Epithelial cell of proximal tubule (primary cell): ENCODE measurements around the gene RPL7L1. TPM values are rescaled to one million over a fixed set of nuclear protein-coding genes. Genes with fewer than 3 reads are reported as not detected.

Experiments
- DNase-seq: peaks from one replicate; pipeline ENCODE4 v3.0.0-alpha.2; 2011; ENCODE audit warnings: low read depth
- H3K4me3 ChIP-seq: 2 replicates; pipeline ENCODE4 v1.5.1; 2011; ENCODE audit warnings: low read depth, mild to moderate bottlenecking, low read length
- total RNA-seq: library from RNA; depleted of rRNA; stranded (reverse); fragments of >200 nt; gene quantifications from 2 replicates; pipeline ENCODE4 v1.2.3, GENCODE V29; 2015
- TF ChIP-seq, protein P1 (sequence below): conservative IDR thresholded peaks from 2 replicates; pipeline ENCODE4 v1.5.1; 2012; ENCODE audit warnings: low read depth, mild to moderate bottlenecking, low read length

Gene RPL7L1
- total RNA-seq, 1 donor from 2014 or later, result 95.0 TPM

DNA sequence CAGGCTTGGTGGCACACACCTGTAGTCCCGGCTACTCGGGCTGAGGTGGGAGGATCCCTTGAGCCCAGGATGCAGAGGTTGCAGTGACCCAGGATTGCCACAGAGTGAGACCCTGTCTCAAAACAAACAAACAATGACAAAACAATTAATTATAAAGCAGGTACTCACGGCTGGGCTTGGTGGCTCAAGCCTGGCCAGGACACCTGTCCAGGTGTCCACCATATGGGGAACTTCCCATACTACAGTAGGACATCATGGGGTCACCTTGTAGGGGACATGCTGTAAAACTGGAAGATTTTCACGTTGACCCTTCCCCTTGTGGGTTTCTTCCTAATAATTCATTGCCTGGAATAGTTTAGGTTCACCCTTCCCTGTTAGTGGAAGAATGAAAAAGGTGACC, 30.7 kb upstream of the RPL7L1 start:
- no peak for DNase-seq
- no peak overlapping the region for H3K4me3 ChIP-seq
- TF ChIP-seq, protein P1, sequence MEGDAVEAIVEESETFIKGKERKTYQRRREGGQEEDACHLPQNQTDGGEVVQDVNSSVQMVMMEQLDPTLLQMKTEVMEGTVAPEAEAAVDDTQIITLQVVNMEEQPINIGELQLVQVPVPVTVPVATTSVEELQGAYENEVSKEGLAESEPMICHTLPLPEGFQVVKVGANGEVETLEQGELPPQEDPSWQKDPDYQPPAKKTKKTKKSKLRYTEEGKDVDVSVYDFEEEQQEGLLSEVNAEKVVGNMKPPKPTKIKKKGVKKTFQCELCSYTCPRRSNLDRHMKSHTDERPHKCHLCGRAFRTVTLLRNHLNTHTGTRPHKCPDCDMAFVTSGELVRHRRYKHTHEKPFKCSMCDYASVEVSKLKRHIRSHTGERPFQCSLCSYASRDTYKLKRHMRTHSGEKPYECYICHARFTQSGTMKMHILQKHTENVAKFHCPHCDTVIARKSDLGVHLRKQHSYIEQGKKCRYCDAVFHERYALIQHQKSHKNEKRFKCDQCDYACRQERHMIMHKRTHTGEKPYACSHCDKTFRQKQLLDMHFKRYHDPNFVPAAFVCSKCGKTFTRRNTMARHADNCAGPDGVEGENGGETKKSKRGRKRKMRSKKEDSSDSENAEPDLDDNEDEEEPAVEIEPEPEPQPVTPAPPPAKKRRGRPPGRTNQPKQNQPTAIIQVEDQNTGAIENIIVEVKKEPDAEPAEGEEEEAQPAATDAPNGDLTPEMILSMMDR, result no peak

DNA sequence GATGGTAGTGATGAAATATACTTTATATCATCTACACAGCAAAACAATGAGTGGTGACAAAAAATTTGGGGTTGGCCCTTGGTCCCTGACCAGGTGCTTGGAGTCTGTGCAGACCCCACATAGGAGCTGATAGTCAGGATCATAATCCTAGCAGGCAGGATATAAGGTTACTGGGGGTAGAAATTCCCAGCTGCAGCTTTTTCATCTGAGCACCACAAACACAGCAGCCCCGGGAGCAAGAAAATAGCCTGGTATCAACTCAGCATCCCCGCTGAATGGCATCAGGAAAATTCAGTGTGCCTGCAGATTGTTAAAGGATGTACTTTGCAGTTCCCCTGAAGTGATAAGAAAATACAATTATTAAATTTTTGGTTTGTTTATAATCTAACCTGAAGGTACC, 27.8 kb upstream of the RPL7L1 start:
- H3K4me3 ChIP-seq, result no peak overlapping the region
- no peak for DNase-seq
- TF ChIP-seq, protein P1, result no peak

DNA sequence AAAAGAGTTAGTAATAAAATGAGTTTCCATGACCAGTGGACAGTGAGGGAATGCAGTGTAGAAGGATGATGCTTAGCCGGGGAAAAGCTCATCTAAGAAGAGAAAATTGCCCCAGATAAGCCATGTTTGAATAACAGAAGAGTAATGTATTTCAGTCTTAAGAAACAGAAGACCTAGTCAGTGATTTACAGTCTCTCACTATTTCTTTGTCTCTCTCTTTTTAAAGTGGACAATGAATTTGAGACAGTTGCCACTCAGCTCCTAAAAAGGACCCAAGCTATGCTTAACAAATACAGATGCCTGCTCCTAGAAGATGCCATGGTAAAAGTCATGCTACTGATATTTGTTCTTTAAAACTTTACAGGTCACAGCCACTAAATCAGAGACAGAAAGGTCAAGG, 19.4 kb upstream of the RPL7L1 start:
- DNase-seq, result no peak
- no peak overlapping the region for H3K4me3 ChIP-seq
- TF ChIP-seq, protein P1, result no peak

DNA sequence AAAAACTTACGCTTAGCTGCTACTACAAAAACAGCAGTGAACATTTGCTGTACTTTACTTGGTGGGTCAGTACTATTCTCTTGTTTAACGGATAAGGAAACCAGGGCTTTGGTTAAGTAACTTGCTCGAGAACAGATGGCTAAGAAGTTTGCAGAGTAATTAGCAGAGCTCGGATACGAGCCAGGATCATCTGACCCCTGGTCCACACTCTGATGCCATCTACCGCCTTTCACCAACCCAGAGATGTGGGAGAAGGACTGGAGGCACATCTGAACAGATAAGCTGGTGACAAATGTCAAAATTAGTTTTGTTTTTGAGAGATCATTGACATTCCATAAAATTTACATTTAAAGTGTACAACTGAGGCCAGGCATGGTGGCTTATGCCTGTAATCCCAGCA, 18.9 kb upstream of the RPL7L1 start:
- no peak for DNase-seq
- TF ChIP-seq, protein P1, result no peak
- H3K4me3 ChIP-seq, result no peak overlapping the region

DNA sequence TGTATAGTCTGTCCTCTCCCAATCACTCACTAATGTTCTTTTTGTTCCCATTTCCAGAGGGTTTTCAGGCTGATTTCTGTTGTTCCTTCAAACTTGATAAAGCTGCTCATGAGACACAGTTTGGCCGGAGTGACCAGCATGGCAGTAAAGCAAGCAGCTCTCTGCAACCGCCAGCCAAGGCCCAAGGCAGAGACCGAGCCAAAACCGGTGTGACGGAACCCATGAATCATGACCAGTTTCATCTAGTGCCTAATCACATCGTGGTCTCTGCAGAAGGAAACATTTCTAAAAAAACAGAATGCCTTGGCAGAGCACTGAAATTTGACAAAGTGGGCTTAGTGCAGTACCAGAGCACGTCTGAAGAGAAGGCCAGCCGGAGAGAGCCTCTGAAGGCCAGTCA, 14.8 kb upstream of the RPL7L1 start:
- TF ChIP-seq, protein P1, result no peak
- DNase-seq, result no peak
- no peak overlapping the region for H3K4me3 ChIP-seq

DNA sequence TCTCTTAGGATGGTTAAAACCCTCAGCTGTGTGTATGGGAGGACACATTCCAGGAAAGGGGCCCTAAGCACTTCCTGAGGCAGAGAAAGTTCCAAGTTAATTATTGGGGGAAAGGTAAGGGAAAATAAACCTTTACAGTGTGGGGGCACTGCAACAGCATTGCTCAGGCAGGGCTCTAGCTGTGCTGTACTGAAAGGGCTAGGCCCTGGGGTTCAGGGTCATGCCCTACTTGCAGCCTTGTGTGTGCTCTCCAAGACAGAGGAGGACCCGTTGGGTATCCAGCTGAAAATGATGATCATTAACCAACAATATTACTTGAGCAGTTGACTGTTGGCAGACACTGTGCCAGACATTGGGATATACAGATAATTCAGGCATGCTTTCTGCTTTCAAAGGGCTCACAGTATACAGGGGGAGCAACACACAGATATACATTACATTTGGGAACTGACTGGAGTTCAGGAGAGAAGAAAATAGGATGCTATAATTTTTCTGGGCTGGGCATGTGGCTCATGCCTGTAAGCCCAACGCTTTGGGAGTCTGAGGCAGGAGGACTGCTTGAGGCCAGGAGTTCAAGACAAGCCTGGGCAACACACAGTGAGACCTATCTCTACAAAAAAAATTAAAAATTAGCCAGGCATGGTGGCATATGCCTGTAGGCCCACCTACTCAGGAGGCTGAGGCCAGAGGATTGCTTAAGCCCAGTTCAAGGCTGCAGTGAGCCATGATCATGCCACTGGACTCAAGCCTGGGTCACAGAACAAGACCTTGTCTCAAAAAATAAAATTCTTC, 9.1 kb upstream of the RPL7L1 start:
- no peak for DNase-seq
- TF ChIP-seq, protein P1, result no peak
- H3K4me3 ChIP-seq, result no peak overlapping the region

DNA sequence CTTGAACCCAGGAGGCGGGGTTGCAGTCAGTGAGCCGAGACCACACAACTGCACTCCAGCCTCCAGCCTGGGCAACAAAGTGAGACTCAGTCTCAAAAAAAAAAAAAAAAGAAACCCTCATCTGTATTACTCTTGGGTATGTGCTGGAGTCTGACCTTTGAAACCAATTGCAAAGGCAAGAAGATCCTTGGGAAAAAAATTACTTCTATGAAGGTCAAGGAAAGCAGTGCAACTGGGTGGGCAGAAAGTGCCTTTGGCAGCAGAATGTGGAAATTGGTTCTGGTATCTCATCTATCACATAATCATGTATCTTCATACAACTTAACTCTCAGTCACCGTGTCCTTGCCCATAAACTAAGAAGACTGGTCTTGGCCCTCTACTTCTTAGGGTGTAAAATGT, 7.7 kb upstream of the RPL7L1 start:
- H3K4me3 ChIP-seq, result no peak overlapping the region
- TF ChIP-seq, protein P1, result no peak
- DNase-seq, result no peak
